NB4 (cell line): Measurements from ENCODE around the gene OPRPN.

Source experiments
- DNase-seq: peaks from one replicate; pipeline ENCODE4 v3.0.0; 2010; ENCODE audit warnings: low read depth
- H3K4me3 ChIP-seq: one replicate; pipeline ENCODE4 v1.5.1; 2011; ENCODE audit warnings: mild to moderate bottlenecking, low read depth, low read length, moderate library complexity
- MYC ChIP-seq: IDR thresholded peaks from 2 replicates; pipeline ENCODE4 v1.6.1; 2011; ENCODE audit warnings: low read depth, low read length
- POLR2A ChIP-seq: IDR thresholded peaks from 2 replicates; pipeline ENCODE4 v1.6.1; 2011; ENCODE audit warnings: mild to moderate bottlenecking; ENCODE audit not compliant: insufficient read length; ENCODE audit errors: extremely low read depth
- TF ChIP-seq, protein P1 (sequence below): IDR thresholded peaks from one replicate; pipeline ENCODE4 v1.5.1; 2012; ENCODE audit warnings: low read depth, low read length
- TF ChIP-seq, protein P2 (sequence below): IDR thresholded peaks from 2 replicates; pipeline ENCODE4 v1.6.1; 2011; ENCODE audit warnings: low read depth, low read length

Gene OPRPN, protein sequence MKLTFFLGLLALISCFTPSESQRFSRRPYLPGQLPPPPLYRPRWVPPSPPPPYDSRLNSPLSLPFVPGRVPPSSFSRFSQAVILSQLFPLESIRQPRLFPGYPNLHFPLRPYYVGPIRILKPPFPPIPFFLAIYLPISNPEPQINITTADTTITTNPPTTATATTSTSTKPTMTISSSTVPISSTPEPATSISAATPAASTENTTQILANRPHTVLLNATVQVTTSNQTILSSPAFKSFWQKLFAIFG

DNA sequence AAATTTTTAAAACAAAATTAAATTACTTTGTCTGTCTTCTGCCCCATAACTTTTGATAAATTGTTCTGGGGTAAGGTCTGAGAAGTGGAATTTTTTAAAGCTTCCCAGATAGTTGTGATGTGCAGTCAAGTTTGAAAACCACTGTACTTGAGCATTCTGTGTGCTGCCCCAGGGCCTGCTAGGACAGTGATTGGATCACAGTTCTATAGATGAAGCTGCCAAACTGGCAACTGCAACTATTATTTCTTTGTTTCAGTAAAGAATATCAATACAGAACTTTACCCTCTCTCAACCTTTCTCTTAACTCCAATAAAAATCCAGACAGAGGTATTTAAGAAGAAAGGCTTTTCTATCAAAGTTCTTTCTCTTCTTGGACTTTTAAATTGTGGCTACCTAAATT lies at the start of gene OPRPN:
TSS of gene OPRPN (plus strand) at position 361 of the 400 bp plus-strand sequence. CDS start 1,346 bp downstream, outside the sequence.
- TF ChIP-seq POLR2A (no peak), MYC (no peak)
- TF ChIP-seq, protein P1, sequence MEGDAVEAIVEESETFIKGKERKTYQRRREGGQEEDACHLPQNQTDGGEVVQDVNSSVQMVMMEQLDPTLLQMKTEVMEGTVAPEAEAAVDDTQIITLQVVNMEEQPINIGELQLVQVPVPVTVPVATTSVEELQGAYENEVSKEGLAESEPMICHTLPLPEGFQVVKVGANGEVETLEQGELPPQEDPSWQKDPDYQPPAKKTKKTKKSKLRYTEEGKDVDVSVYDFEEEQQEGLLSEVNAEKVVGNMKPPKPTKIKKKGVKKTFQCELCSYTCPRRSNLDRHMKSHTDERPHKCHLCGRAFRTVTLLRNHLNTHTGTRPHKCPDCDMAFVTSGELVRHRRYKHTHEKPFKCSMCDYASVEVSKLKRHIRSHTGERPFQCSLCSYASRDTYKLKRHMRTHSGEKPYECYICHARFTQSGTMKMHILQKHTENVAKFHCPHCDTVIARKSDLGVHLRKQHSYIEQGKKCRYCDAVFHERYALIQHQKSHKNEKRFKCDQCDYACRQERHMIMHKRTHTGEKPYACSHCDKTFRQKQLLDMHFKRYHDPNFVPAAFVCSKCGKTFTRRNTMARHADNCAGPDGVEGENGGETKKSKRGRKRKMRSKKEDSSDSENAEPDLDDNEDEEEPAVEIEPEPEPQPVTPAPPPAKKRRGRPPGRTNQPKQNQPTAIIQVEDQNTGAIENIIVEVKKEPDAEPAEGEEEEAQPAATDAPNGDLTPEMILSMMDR = no peak
- TF ChIP-seq, protein P2, sequence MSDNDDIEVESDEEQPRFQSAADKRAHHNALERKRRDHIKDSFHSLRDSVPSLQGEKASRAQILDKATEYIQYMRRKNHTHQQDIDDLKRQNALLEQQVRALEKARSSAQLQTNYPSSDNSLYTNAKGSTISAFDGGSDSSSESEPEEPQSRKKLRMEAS = no peak
- no peak within 1 kb of the TSS for H3K4me3 ChIP-seq
- DNase-seq = no peak

DNA sequence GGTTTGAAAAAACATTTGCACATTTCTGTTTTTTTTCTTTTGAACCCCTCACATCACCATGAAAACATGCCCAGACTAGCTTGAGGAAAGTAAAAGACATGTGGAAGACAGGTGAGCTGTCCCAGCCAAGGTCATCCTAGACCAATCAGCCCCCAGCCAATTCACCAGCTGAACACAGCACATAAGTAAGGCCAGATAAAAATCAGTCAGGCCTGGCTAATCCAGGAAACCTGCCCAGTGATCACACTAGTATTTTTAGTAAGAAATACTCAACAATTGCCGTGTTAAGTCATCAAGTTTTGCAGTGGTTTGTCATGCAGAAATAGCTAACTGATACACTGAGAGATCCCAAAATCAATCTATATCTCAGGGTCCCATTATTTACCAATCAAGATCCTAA lies 41.6 kb upstream of the OPRPN start:
- no peak for DNase-seq
- TF ChIP-seq MYC (no peak), POLR2A (no peak)
- TF ChIP-seq, protein P1 = no peak
- no peak overlapping the region for H3K4me3 ChIP-seq

DNA sequence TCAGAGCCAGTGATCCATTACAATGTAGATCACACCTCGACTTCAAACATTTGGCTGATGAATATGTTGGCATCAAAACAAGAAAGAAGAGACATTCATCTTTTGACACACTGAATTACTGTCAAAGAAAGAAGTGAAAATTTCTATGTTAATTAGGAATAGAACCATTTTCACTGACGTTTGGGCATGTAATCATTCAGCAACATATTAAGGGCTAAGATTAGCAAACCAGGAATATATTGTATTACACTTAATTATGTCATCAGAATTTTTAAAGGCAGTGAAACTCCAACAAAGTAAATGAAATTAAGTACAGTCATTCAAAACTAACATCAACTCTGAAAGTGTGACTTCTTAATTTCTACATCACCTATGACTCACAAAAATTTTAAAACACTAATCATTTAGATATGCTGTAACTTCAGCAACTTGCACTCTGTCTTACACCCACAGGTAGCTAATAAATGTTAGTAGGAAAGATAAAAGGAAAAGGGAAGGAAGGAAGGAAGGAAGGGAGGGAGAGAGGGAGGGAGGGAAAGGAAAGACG lies 38.6 kb upstream of the OPRPN start:
- TF ChIP-seq, protein P2 = no peak
- TF ChIP-seq MYC (no peak), POLR2A (no peak)
- TF ChIP-seq, protein P1 = no peak
- no peak for DNase-seq
- no peak overlapping the region for H3K4me3 ChIP-seq

DNA sequence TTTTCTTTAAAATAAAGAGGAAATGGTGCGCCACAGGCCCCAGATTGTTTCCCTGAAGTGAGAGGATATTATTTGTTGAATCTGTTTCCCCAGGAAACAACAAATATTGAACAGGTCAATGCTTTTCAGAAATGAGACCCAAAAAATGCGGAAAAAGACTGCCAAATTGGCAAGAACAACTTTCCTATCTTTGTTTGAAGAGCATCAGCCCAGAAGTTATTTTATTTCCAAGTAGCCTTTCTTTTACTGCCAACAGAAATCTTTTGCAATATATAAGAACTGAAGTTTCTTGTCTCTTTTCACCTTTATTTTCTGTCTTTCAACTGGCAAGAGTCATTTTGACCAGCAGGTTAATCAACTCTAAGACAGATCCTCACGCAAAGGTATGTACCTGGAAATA lies 37.3 kb upstream of the OPRPN start, which contains the start of gene SMR3A:
TSS of gene SMR3A (plus strand) at position 301 of the 400 bp plus-strand sequence. CDS start 1,356 bp downstream, outside the sequence.
- no peak for TF ChIP-seq POLR2A
- TF ChIP-seq, protein P2 = no peak
- TF ChIP-seq, protein P1 = no peak
- TF ChIP-seq MYC = no peak
- DNase-seq = no peak
- no peak within 1 kb of the TSS for H3K4me3 ChIP-seq

DNA sequence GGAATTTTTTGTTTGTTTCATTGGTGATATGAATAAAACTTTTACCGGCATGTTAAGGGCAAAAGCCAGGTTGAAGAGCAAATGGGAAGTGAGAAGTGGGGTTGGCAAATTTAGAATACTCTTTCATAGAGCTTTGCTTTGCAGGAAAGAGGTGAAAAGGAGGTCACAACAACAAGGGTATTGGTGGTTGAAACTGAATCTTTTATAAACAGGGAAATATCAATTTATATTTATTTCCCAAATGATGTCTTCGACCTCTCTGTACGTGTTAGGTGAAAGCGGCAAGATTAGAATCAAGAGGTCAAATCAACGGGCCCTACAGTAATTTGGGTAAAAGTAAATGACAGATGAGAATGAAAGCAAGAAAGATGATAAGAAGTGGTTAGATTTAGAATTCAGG lies 33.7 kb upstream of the OPRPN start:
- DNase-seq = no peak
- TF ChIP-seq, protein P1 = no peak
- TF ChIP-seq MYC (no peak), POLR2A (no peak)
- TF ChIP-seq, protein P2 = no peak
- no peak overlapping the region for H3K4me3 ChIP-seq
